Neutrophil (primary cell): ENCODE results near the gene RBM34.
A peak's percentile ranks its signal among the peaks of the same experiment; 100 is the strongest.
"Not testable (repeated sequence)": the region's sequence is repeated elsewhere in the genome, so short reads cannot be mapped to it uniquely, and the experiment has no call there.

ENCODE experiments used
- H3K27ac ChIP-seq: fragments of 200-600 bp; sonication (generic); 2 replicates; pipeline ENCODE4 v1.5.1; 2016; ENCODE audit warnings: mild to moderate bottlenecking, moderate library complexity
- H3K27me3 ChIP-seq: fragments of 200-600 bp; sonication (generic); 2 replicates; pipeline ENCODE4 v1.6.0; 2016; ENCODE audit warnings: mild to moderate bottlenecking
- H3K36me3 ChIP-seq: fragments of 200-600 bp; sonication (generic); 2 replicates; pipeline ENCODE4 v1.5.1; 2017
- H3K4me1 ChIP-seq, 2 experiments: fragments of 200-600 bp in 1 of 2; sonication (generic) in 1 of 2; 1 replicate in 1 of 2; 2 replicates in 1 of 2; pipeline versions ENCODE4 v1.5.1 to v1.6.1; 2013 to 2016; ENCODE audit warnings: low read depth in 1 of 2, low read length in 1 of 2, mild to moderate bottlenecking in 1 of 2, moderate library complexity in 1 of 2; ENCODE audit not compliant: control insufficient read depth in 1 of 2, insufficient read depth in 1 of 2
- H3K4me3 ChIP-seq, 2 experiments: fragments of 200-600 bp in 1 of 2; sonication (generic) in 1 of 2; 1 replicate in 1 of 2; 2 replicates in 1 of 2; pipeline ENCODE4 v1.5.1; 2013 to 2016; ENCODE audit warnings: low read depth in 1 of 2, low read length in 1 of 2, mild to moderate bottlenecking in 1 of 2, moderate library complexity in 1 of 2
- H3K9me3 ChIP-seq: fragments of 200-600 bp; sonication (generic); 2 replicates; pipeline ENCODE4 v1.5.1; 2016
- TF ChIP-seq, protein P1 (sequence below): fragments of 200-600 bp; sonication (generic); IDR thresholded peaks from 2 replicates; pipeline ENCODE4 v1.5.1; 2016; ENCODE audit warnings: antibody characterized with exemption

The RBM34 gene, protein sequence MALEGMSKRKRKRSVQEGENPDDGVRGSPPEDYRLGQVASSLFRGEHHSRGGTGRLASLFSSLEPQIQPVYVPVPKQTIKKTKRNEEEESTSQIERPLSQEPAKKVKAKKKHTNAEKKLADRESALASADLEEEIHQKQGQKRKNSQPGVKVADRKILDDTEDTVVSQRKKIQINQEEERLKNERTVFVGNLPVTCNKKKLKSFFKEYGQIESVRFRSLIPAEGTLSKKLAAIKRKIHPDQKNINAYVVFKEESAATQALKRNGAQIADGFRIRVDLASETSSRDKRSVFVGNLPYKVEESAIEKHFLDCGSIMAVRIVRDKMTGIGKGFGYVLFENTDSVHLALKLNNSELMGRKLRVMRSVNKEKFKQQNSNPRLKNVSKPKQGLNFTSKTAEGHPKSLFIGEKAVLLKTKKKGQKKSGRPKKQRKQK

DNA sequence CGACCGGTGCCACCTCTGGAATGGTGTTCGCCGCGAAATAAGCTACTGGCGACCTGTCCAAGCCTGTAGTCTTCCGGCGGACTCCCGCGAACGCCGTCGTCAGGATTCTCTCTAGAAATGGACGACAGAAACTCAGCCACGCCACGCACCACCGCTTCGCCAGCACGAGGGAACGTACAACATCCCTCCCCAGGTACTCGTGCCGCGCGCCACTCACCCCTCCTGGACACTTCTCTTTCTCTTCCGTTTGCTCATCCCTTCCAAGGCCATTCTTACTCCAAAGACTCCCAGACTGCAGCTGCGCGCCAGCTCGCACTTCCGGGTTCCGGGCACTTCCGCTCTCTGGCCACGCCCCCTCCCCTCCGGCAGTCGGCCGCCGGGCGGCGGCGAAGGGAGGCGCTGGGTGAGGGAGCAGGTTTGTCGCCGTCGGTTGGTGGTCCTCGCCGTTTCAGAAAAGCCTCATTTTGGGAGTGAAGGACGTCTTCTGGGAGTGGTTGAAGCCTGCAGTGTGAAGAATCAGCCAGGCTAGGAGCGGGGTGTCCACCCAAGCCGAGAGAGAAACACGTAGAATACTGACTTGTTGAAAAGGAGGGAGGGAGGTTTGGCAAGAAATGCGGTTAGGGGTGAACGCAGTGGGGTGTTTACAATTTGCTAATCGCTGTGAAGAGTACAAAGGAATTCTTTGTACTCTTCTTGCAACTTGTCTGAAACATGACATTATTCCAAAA is at the start of gene RBM34:
TSS of gene RBM34 (minus strand) at position 294 of the 728 bp plus-strand sequence. CDS start at position 270, 24 bp downstream.
- TF ChIP-seq, protein P1, sequence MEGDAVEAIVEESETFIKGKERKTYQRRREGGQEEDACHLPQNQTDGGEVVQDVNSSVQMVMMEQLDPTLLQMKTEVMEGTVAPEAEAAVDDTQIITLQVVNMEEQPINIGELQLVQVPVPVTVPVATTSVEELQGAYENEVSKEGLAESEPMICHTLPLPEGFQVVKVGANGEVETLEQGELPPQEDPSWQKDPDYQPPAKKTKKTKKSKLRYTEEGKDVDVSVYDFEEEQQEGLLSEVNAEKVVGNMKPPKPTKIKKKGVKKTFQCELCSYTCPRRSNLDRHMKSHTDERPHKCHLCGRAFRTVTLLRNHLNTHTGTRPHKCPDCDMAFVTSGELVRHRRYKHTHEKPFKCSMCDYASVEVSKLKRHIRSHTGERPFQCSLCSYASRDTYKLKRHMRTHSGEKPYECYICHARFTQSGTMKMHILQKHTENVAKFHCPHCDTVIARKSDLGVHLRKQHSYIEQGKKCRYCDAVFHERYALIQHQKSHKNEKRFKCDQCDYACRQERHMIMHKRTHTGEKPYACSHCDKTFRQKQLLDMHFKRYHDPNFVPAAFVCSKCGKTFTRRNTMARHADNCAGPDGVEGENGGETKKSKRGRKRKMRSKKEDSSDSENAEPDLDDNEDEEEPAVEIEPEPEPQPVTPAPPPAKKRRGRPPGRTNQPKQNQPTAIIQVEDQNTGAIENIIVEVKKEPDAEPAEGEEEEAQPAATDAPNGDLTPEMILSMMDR = peak; percentile 85
- Histone ChIP-seq H3K27ac (peak within 1 kb of the TSS; percentile 89), H3K27me3 (no peaks in the 10 kb centered on the region), H3K9me3 (no peaks in the 10 kb centered on the region), H3K36me3 (peaks cover 20% of the 10 kb centered on the region), H3K4me3 (peak within 1 kb of the TSS; percentile 84), H3K4me1 (peaks cover 16 to 18% of the 10 kb centered on the region in 2 experiments)

DNA sequence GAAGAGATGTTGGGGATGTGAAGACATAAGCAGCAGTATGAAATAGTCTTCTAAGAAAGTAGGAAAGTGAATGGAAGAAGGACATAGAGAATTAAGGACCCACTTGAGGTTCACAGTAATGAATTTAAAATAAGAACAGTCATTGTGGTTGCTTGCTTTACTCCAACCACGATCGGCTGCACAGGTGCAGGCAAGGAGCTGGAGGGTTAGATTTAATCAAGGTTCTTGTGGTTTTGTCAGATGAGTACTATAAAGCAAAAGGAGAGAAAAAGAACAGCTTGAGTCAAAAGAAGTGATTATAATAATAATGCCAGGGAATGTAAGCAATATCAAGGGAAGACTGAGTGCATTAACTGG is 46.1 kb upstream of the RBM34 start:
- H3K4me3 ChIP-seq = no peak overlapping the region
- no peaks in the 10 kb centered on the region for H3K27me3 ChIP-seq
- TF ChIP-seq, protein P1 = no peak
- H3K27ac ChIP-seq = no peak overlapping the region
- H3K4me1 ChIP-seq = no peaks in the 10 kb centered on the region
- H3K36me3 ChIP-seq = peaks cover 56% of the 10 kb centered on the region
- no peaks in the 10 kb centered on the region for H3K9me3 ChIP-seq

DNA sequence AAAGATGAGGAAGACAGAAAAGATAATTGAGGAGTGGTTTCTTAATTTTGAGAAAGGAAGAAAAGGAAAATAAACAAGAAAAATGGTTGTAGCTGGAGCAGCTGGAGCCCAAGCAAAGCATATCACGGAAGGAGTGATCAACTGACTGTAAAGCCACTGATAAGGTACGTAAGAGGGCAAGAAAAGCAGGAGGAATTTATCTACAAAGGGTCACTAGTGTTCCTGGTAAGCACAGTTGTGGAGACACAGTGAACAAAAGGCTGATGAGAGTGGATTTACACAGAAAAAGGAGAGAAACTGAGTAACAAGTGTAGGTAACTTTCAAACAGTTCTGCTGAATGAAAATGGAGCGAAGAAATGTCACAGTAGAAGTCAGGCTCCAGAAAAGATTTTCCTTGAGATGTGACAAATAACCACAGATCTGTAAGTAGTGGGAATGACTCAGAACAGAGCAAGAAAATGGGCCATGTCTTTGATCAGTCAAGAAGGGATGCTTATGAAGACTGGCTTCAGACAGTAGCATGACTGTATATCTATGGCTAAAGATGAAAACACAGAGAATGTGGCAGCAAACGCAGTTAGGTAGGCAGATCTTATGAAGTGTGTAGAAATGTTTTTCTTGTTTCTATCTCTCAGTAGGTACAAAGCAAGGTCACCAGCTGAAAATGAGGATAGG is 45.6 kb upstream of the RBM34 start:
- Histone ChIP-seq H3K36me3 (peaks cover 53% of the 10 kb centered on the region), H3K4me1 (no peaks in the 10 kb centered on the region), H3K9me3 (no peaks in the 10 kb centered on the region), H3K27ac (no peak overlapping the region), H3K27me3 (no peaks in the 10 kb centered on the region), H3K4me3 (no peak overlapping the region)
- TF ChIP-seq, protein P1 = no peak

DNA sequence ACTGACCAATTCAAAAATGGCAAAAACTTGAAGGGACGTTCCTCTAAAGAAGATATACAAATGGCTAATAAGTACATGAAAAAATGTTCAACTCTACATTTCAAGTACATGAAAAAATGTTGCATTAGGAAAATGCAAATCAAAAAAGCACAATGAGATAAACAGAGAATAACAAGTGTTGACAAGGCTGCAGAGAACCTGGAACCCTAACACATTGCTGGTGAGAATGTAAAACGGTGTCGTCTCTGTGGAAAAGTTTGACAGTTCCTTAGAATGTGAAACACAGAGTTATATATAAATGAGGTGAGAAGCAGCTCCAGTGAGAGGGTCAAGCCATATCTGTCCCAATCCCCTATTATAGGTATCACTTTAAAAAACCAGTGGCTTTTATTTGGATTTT is 44.6 kb upstream of the RBM34 start:
- no peaks in the 10 kb centered on the region for H3K27me3 ChIP-seq
- H3K9me3 ChIP-seq = no peaks in the 10 kb centered on the region
- no peaks in the 10 kb centered on the region for H3K4me1 ChIP-seq
- no peak overlapping the region for H3K27ac ChIP-seq
- no peak overlapping the region for H3K4me3 ChIP-seq
- TF ChIP-seq, protein P1 = no peak
- H3K36me3 ChIP-seq = peaks cover 49% of the 10 kb centered on the region

DNA sequence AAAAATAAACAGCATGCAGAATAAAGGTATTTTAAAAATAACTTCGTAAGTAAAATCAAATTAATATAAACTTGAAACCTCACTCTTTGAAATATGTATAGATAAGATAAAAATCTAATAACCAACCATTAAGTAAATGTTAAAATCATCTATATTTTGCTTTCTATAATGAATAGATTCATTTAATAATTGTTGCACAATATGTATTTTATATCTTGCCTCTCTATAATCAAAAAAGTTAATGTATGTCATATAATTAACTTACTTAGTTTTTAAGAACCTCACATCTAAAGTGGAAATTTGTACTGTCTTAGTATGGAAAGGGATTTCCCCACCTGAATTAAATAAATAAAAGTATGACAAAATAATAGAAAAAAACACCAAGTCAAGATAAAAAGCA is 42.4 kb upstream of the RBM34 start:
- H3K4me3 ChIP-seq = no peak overlapping the region
- TF ChIP-seq, protein P1 = no peak
- no peaks in the 10 kb centered on the region for H3K27me3 ChIP-seq
- H3K36me3 ChIP-seq = peaks cover 38% of the 10 kb centered on the region
- no peaks in the 10 kb centered on the region for H3K4me1 ChIP-seq
- H3K9me3 ChIP-seq = no peaks in the 10 kb centered on the region
- H3K27ac ChIP-seq = no peak overlapping the region

DNA sequence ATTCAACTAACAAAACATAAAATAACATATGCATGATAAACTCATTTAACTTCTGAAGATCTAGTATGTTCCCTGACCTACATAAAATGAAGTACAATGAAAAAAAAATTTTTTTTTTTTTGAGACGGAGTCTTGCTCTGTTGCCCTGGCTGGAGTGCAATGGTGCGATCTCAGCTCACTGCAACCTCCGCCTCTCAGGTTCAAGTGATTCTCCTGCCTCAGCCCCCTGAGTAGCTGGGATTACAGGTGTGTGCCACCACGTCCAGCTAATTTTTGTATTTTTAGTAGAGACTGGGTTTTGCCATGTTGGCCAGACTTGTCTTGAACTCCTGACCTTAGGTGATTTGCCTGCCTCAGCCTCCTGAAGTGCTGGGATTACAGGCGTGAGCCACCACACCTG is 41.4 kb upstream of the RBM34 start:
- H3K9me3 ChIP-seq = not testable (repeated sequence)

More for the DNA sequence above, 41.4 kb upstream of the RBM34 start:
- not testable (repeated sequence) for H3K27me3 ChIP-seq, H3K4me3 ChIP-seq, H3K4me1 ChIP-seq, H3K27ac ChIP-seq
- peaks cover 44% of the 10 kb centered on the region for H3K36me3 ChIP-seq
